ENCODE results near the gene THBS4.
"Not testable (repeated sequence)": the region's sequence is repeated elsewhere in the genome, so short reads cannot be mapped to it uniquely, and the experiment has no call there.

- TF ChIP-seq POLR2A, CTCF (IDR thresholded peaks at IDR 0.05): not testable (repeated sequence)
These were observed 76.3 kb downstream of the THBS4 start for GRCh38 chr5:80111376-80111990.

Measured in upper lobe of left lung (tissue), 4 donors.